ENCODE data around the gene MAT2A.

Gene MAT2A

DNA sequence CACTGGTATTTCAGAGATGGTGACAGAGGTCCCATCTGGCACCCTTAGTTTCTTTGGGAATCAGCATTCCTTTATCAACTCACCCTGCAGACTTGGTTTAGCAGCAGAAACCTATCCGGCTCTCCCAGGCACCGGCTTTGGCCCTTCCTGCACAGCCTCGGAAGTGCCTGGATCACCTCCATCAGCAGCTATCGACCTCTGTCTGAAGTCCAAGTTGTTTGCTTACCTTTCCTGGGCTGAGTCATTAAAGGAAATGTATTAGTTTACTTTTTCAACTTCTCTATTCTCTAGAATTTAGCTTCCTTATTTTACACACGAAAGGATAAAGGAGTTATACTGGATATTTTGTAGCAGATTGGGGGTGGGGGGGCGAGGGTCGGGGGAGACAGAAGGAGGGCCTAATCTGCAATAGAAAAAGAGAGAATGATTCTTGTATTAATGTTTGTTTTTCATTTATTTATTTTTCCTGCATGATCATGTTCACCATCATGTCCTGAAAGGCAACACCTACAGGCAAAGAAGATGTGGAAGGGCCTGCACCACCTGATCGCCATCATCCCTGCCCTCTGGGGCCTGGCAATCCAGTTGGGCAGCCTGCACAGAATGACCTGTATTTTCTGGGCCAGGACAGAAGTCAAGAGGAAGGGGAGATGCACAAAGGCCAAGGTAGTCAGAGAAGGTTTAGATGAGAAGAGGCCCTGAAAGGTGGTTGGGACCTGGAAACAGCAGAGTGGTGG lies 22.1 kb upstream of the MAT2A start:
- Mint-ChIP-seq H3K27me3 (no peaks in the 10 kb centered on the region), H3K4me3 (no peak overlapping the region), H3K4me1 (no peaks in the 10 kb centered on the region), H3K27ac (no peak overlapping the region), H3K9me3 (no peaks in the 10 kb centered on the region)
- no peak for ATAC-seq
- no peak for DNase-seq

DNA sequence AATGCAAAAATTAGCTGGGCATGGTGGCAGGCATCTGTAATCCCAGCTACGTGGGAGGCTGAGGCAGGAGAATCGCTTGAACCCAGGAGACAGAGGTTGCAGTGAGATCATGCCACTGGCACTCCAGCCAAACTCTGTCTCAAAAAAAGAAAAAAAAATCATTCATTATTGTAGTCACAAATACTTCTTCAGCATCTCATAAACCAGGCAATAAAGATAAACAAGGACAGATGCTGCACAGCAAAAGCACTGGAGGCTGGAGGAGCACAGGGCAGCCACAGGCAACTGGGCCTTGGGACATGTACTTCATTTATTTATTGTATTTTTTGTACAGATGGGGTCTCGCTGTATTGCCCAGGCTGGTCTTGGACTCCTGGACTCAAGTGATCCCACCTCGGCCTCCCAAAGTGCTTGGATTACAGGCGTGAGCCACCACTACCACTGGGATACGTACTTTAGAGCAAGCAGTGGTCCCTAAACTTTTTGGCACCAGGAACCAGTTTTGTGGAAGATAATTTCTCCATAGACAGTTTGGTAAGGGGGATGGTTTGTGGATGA lies 16.8 kb upstream of the MAT2A start:
- no peak for DNase-seq
- Mint-ChIP-seq H3K27me3 (peaks cover 7% of the 10 kb centered on the region), H3K4me3 (no peak overlapping the region), H3K9me3 (no peaks in the 10 kb centered on the region), H3K4me1 (peaks cover 5% of the 10 kb centered on the region), H3K27ac (no peak overlapping the region)
- no peak for ATAC-seq

GRCh38 chr2:85523062-85523902 lies 15.7 kb upstream of the MAT2A start:
- DNase-seq: no peak
- Mint-ChIP-seq H3K27me3 (peaks cover 18% of the 10 kb centered on the region), H3K9me3 (no peaks in the 10 kb centered on the region), H3K27ac (no peak overlapping the region), H3K4me1 (peaks cover 5% of the 10 kb centered on the region), H3K4me3 (no peak overlapping the region)
- no peak for ATAC-seq

DNA sequence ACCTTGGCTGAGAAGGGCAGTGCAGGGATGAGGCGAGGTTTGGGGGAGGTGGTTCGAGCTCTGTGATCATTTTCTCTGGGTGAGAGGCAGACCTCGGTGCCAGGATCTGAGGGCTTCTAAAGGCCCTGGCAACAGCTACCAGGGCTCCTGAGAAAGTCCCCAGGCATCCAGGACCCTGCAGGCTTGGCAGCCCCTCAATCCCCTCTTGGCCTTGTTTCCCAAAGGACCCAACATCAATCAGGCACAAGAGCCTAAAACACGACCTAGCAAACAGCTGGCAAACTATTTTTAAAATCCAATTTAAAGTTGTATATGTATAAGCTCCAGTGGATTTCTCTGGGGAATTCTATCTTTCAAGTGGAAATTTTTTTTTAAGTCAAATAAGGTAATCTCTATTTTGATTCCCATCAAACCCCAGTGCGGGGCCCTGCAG lies 15.0 kb upstream of the MAT2A start:
- Mint-ChIP-seq H3K27me3 (peaks cover 19% of the 10 kb centered on the region), H3K27ac (no peak overlapping the region), H3K4me3 (no peak overlapping the region), H3K4me1 (peaks cover 5% of the 10 kb centered on the region), H3K9me3 (no peaks in the 10 kb centered on the region)
- DNase-seq (no peak), ATAC-seq (no peak)

GRCh38 chr2:85524336-85524908 lies 14.5 kb upstream of the MAT2A start:
- ATAC-seq: no peak
- H3K9me3 Mint-ChIP-seq: no peaks in the 10 kb centered on the region
- no peak overlapping the region for H3K4me3 Mint-ChIP-seq
- H3K27me3 Mint-ChIP-seq: peaks cover 24% of the 10 kb centered on the region
- no peak for DNase-seq
- H3K27ac Mint-ChIP-seq: peak overlapping the region in 1 of 2 donors; percentile 78
- H3K4me1 Mint-ChIP-seq: peaks cover 5% of the 10 kb centered on the region

DNA sequence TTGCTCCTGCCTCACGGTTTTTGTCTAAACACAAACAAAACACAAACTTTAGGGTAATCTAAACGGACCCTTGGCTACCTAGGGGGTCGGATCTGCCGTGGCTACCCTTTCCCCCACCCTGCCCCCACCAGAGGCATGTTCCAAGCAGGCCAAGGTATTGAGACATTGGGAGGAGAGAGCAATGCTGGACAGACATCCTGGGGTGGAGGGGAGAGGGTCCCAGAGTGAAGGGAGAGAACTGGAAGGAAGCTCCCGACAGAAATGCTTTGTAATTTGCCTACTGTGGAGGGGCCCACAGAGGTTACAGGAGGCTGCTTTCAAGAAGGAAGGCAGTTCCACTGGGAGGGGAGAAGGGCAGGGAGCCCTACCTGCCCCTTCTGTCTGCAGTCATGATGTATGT lies 13.9 kb upstream of the MAT2A start:
- peaks cover 24% of the 10 kb centered on the region for H3K27me3 Mint-ChIP-seq
- ATAC-seq (no peak), DNase-seq (no peak)
- no peaks in the 10 kb centered on the region for H3K9me3 Mint-ChIP-seq
- peaks cover 5% of the 10 kb centered on the region for H3K4me1 Mint-ChIP-seq
- H3K4me3 Mint-ChIP-seq: no peak overlapping the region
- no peak overlapping the region for H3K27ac Mint-ChIP-seq

DNA sequence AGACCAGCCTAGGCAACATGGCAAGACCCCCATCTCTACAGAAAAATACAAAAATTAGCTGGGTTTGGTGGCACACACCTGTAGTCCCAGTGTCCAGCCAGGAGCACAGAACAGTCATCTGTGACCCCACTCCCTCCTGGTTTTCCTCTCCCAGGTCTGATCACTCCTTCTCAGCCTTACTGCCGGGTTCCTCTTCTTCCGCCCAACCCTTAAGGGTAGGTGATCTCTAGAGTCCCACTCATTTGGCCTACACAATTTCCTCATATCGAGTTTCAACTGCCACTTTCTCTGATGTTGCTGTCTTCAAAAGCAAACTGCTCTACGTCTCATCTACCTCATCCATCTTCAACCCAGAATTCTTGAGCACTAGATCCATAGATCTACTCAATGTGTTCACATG lies 13.4 kb upstream of the MAT2A start:
- no peak overlapping the region for H3K27ac Mint-ChIP-seq
- no peak for ATAC-seq
- no peaks in the 10 kb centered on the region for H3K9me3 Mint-ChIP-seq
- no peak overlapping the region for H3K4me3 Mint-ChIP-seq
- H3K4me1 Mint-ChIP-seq: peaks cover 5% of the 10 kb centered on the region
- no peak for DNase-seq
- H3K27me3 Mint-ChIP-seq: peaks cover 24% of the 10 kb centered on the region

DNA sequence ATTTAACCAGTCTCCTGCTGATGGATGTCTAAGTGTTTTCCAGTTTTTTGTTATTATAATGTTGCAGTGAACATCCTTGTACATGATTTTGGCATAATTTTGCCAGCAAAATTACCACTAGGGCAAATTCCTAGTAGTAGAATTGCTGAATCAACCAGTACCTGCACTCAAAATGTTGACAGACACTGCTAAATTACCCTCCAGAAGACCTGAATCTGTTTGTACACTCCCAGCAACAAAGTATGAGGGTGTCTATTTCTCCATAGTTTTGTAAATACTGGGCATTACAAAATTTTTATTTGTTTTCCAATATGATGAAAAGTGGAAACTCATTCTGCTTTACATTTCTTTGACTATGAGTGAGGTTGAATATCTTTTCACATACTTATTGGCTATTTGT lies 11.2 kb upstream of the MAT2A start:
- DNase-seq (no peak), ATAC-seq (no peak)
- Mint-ChIP-seq H3K27ac (no peak overlapping the region), H3K4me1 (peaks cover 5% of the 10 kb centered on the region), H3K4me3 (no peak overlapping the region), H3K9me3 (no peaks in the 10 kb centered on the region), H3K27me3 (peaks cover 24% of the 10 kb centered on the region)

DNA sequence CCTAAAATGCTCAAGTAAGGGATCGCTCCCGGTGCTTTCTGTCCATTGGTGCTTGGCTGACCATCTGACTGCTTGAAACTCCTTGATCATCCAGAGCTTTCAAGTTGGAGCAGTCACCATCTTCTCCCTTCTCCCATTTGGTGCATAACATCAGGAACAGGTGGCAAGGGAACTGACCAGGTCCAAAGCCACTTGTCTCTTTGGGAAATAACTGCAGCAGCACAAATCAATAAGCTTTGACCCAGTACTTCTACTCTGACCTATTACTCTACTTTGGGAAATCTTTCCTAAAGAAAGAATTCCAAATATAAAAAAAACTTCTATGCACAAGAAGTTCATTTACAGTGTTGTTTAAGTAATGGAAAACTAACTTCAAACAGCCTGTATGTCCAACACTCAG lies 10.6 kb upstream of the MAT2A start:
- Mint-ChIP-seq H3K4me3 (no peak overlapping the region), H3K9me3 (no peaks in the 10 kb centered on the region), H3K27me3 (peaks cover 24% of the 10 kb centered on the region), H3K27ac (no peak overlapping the region), H3K4me1 (peaks cover 5% of the 10 kb centered on the region)
- ATAC-seq (no peak), DNase-seq (no peak)

- Mint-ChIP-seq H3K9me3 (no peaks in the 10 kb centered on the region), H3K4me3 (no peak overlapping the region), H3K27ac (no peak overlapping the region), H3K4me1 (no peaks in the 10 kb centered on the region), H3K27me3 (peaks cover 24% of the 10 kb centered on the region)
- DNase-seq: no peak
- ATAC-seq: no peak
These were observed 9.2 kb upstream of the MAT2A start for GRCh38 chr2:85529809-85530208.

DNA sequence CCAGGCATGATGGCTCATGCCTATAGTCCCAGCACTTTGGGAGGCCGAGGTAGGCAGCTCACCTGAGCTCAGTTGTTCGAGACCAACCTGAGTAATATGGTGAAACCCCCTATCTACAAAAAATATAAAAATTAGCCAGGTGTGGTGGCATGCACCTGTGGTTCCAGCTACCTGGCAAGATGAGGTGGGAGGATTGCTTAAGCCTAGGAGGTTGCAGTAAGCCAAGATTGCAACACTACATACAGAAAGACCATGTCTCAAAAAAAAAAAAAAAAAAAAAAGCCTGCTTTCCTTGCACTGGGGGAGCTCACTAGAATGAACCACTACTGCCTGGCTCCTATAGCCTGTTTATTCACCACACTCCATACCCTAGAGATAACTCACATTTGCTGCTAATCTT lies 7.4 kb upstream of the MAT2A start:
- H3K4me3 Mint-ChIP-seq: no peak overlapping the region
- no peaks in the 10 kb centered on the region for H3K9me3 Mint-ChIP-seq
- H3K27ac Mint-ChIP-seq: no peak overlapping the region
- peaks cover 23% of the 10 kb centered on the region for H3K27me3 Mint-ChIP-seq
- no peak for ATAC-seq
- DNase-seq: no peak
- H3K4me1 Mint-ChIP-seq: peaks cover 7% of the 10 kb centered on the region

- Mint-ChIP-seq H3K27ac (no peak overlapping the region), H3K9me3 (no peaks in the 10 kb centered on the region), H3K27me3 (peaks cover 4% of the 10 kb centered on the region), H3K4me3 (no peak overlapping the region), H3K4me1 (peaks cover 20% of the 10 kb centered on the region)
- no peak for ATAC-seq
- DNase-seq: no peak
These were observed 4.9 kb upstream of the MAT2A start for GRCh38 chr2:85534099-85534498.

DNA sequence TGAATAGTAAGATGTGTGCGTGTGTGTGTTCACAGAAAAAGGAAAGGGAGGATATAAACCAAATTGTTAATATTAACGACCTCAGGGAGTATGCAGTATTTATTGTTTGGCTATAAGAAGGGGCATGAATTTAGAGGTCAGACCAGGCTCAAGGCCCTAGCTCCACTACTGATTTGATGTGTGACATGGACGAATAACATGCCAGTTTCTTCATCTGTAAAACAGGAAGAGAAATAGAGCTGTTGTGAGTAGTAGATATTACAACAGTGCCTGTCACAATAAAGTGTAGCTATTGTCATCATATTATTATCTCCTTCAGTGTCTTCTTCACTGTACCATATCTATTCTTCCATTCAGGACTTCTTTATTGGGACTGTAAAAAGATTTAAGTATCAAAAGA lies 4.1 kb upstream of the MAT2A start:
- no peaks in the 10 kb centered on the region for H3K9me3 Mint-ChIP-seq
- H3K4me3 Mint-ChIP-seq: no peak overlapping the region
- H3K4me1 Mint-ChIP-seq: peaks cover 20% of the 10 kb centered on the region
- H3K27ac Mint-ChIP-seq: no peak overlapping the region
- no peak for ATAC-seq
- H3K27me3 Mint-ChIP-seq: no peaks in the 10 kb centered on the region
- DNase-seq: no peak

DNA sequence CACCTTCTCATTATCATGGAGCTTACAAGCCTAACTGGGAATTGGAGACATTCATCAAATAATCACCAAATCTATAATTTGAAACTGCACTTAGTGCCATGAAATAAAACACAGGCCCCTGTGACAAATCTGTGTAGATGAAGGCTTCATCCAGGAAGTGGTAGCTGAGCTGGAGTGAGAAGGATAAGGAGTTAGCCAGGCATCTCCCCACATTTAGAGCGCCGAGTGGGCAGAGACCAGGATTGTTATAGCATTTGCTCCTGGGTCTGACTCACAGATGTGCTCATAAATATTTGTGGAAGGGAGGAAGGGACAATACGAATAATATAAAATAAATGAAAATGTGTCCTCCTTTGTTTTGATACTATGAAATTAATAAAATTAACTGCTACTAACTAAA lies 2.5 kb upstream of the MAT2A start:
- H3K27ac Mint-ChIP-seq: no peak overlapping the region
- H3K27me3 Mint-ChIP-seq: no peaks in the 10 kb centered on the region
- H3K9me3 Mint-ChIP-seq: no peaks in the 10 kb centered on the region
- DNase-seq: no peak
- peaks cover 35% of the 10 kb centered on the region for H3K4me1 Mint-ChIP-seq
- no peak overlapping the region for H3K4me3 Mint-ChIP-seq
- no peak for ATAC-seq

GRCh38 chr2:85537600-85538506 lies 1.1 kb upstream of the MAT2A start:
- Mint-ChIP-seq H3K4me3 (peak overlapping the region; percentile 96 to 98), H3K27me3 (no peaks in the 10 kb centered on the region), H3K4me1 (peaks cover 49% of the 10 kb centered on the region), H3K9me3 (no peaks in the 10 kb centered on the region), H3K27ac (peak overlapping the region; percentile 99)
- DNase-seq: peak in 1 of 2 donors; percentile 57
- no peak for ATAC-seq
